H9 (cell line): ENCODE results near the gene CCDC13. TPM values are rescaled to one million over a fixed set of nuclear protein-coding genes. Genes with fewer than 3 reads are reported as not detected.

Experiments used
- DNase-seq: peaks from one replicate; pipeline ENCODE4 v3.0.0-alpha.2; 2017
- H2AFZ ChIP-seq: one replicate; pipeline ENCODE4 v1.6.1; 2013; ENCODE audit warnings: mild to moderate bottlenecking, low read length, control low read depth, moderate library complexity
- H2AK5ac ChIP-seq: 2 replicates; pipeline ENCODE4 v1.6.1; 2013; ENCODE audit warnings: low read length, control low read depth, mixed read lengths; ENCODE audit not compliant: insufficient read length
- H2BK120ac ChIP-seq: one replicate; pipeline ENCODE4 v1.6.1; 2013; ENCODE audit warnings: low read depth, mild to moderate bottlenecking, low read length, control low read depth, inconsistent platforms; ENCODE audit not compliant: poor library complexity, severe bottlenecking
- H2BK12ac ChIP-seq: 2 replicates; pipeline ENCODE4 v1.6.1; 2013; ENCODE audit warnings: low read length, control low read depth, mixed read lengths, low read depth; ENCODE audit not compliant: insufficient read length
- H2BK15ac ChIP-seq: 2 replicates; pipeline ENCODE4 v1.6.1; 2013; ENCODE audit warnings: low read depth, low read length, control low read depth
- H2BK20ac ChIP-seq: one replicate; pipeline ENCODE4 v1.6.1; 2013; ENCODE audit warnings: low read depth, mild to moderate bottlenecking, low read length, control low read depth, inconsistent platforms; ENCODE audit not compliant: poor library complexity, severe bottlenecking
- H2BK5ac ChIP-seq: 2 replicates; pipeline ENCODE4 v1.6.1; 2013; ENCODE audit warnings: low read length, control low read depth, mixed read lengths; ENCODE audit not compliant: insufficient read length
- H3K14ac ChIP-seq: 2 replicates; pipeline ENCODE4 v1.6.1; 2013; ENCODE audit warnings: low read length, control low read depth; ENCODE audit not compliant: insufficient read depth
- H3K18ac ChIP-seq: 2 replicates; pipeline ENCODE4 v1.6.1; 2013; ENCODE audit warnings: low read depth, mild to moderate bottlenecking, mixed read lengths, low read length, control low read depth; ENCODE audit not compliant: insufficient read length
- H3K23ac ChIP-seq: 2 replicates; pipeline ENCODE4 v1.6.1; 2013; ENCODE audit warnings: low read length, control low read depth, mixed read lengths, low read depth; ENCODE audit not compliant: insufficient read length
- H3K23me2 ChIP-seq: 2 replicates; pipeline ENCODE4 v1.6.1; 2013; ENCODE audit warnings: low read depth, mild to moderate bottlenecking, mixed read lengths, low read length, control low read depth; ENCODE audit not compliant: insufficient read length, poor library complexity, severe bottlenecking
- H3K27ac ChIP-seq: 2 replicates; pipeline ENCODE4 v1.5.1; 2013; ENCODE audit warnings: low read length, control low read depth, mixed read lengths, low read depth; ENCODE audit not compliant: insufficient read length
- H3K27me3 ChIP-seq: 2 replicates; pipeline ENCODE4 v1.6.1; 2013; ENCODE audit warnings: low read length, control low read depth, inconsistent platforms; ENCODE audit not compliant: insufficient read depth
- H3K4ac ChIP-seq: 2 replicates; pipeline ENCODE4 v1.6.1; 2013; ENCODE audit warnings: low read depth, mild to moderate bottlenecking, control low read depth, inconsistent platforms, low read length, moderate library complexity
- H3K4me1 ChIP-seq: 2 replicates; pipeline ENCODE4 v1.6.1; 2013; ENCODE audit warnings: low read length, control low read depth, inconsistent platforms; ENCODE audit not compliant: insufficient read depth
- H3K4me2 ChIP-seq: 2 replicates; pipeline ENCODE4 v1.6.1; 2013; ENCODE audit warnings: low read length, control low read depth, mixed read lengths; ENCODE audit not compliant: insufficient read length, insufficient read depth
- H3K56ac ChIP-seq: 2 replicates; pipeline ENCODE4 v1.6.1; 2013; ENCODE audit warnings: low read depth, mild to moderate bottlenecking, mixed read lengths, low read length, control low read depth; ENCODE audit not compliant: insufficient read length
- H3K79me1 ChIP-seq: 2 replicates; pipeline ENCODE4 v1.6.1; 2013; ENCODE audit warnings: low read depth, mild to moderate bottlenecking, moderate library complexity, low read length, control low read depth, inconsistent platforms; ENCODE audit not compliant: insufficient read depth, poor library complexity, severe bottlenecking
- H3K79me2 ChIP-seq: 2 replicates; pipeline ENCODE4 v1.6.1; 2013; ENCODE audit warnings: low read length, control low read depth, inconsistent platforms; ENCODE audit not compliant: insufficient read depth
- H3K9ac ChIP-seq: 2 replicates; pipeline ENCODE4 v1.6.1; 2013; ENCODE audit warnings: low read length, control low read depth, mixed read lengths; ENCODE audit not compliant: insufficient read length; ENCODE audit errors: extremely low read depth
- H3K9me3 ChIP-seq: one replicate; pipeline ENCODE4 v1.6.1; 2013; ENCODE audit warnings: low read depth, low read length, inconsistent platforms; ENCODE audit not compliant: control insufficient read depth
- H3T11ph ChIP-seq: one replicate; pipeline ENCODE4 v1.6.1; 2013; ENCODE audit warnings: mild to moderate bottlenecking, low read length, control low read depth, inconsistent platforms
- H4K20me1 ChIP-seq: one replicate; pipeline ENCODE4 v1.6.1; 2013; ENCODE audit not compliant: control insufficient read depth, insufficient read length, insufficient read depth
- H4K5ac ChIP-seq: 2 replicates; pipeline ENCODE4 v1.6.1; 2013; ENCODE audit warnings: low read depth, mild to moderate bottlenecking, mixed read lengths, low read length, control low read depth; ENCODE audit not compliant: insufficient read length
- H4K8ac ChIP-seq: replicated peaks from 2 replicates; pipeline ENCODE4 v1.6.1; 2013; ENCODE audit warnings: low read length, control low read depth, mixed read lengths, low read depth; ENCODE audit not compliant: insufficient read length
- H4K91ac ChIP-seq: 2 replicates; pipeline ENCODE4 v1.6.1; 2013; ENCODE audit warnings: low read depth, mild to moderate bottlenecking, moderate library complexity, mixed read lengths, low read length, control low read depth; ENCODE audit not compliant: insufficient read length
- H3K27ac Mint-ChIP-seq, 3 experiments: 2 replicates in 2 of 3; 3 replicates in 1 of 3; pipeline ENCODE4 v1.8.0; 2020 to 2021; ENCODE audit warnings: mixed read lengths in 3 of 3, mild to moderate bottlenecking in 1 of 3, moderate library complexity in 1 of 3
- H3K27me3 Mint-ChIP-seq: 2 replicates; pipeline ENCODE4 v1.8.0; 2021; ENCODE audit warnings: low read depth, mild to moderate bottlenecking, moderate library complexity, mixed read lengths
- H3K36me3 Mint-ChIP-seq, 3 experiments: 2 replicates in 2 of 3; 3 replicates in 1 of 3; pipeline ENCODE4 v1.8.0; 2020 to 2021; ENCODE audit warnings: low read depth in 3 of 3, mixed read lengths in 3 of 3; ENCODE audit not compliant: insufficient read depth in 1 of 3
- H3K4me1 Mint-ChIP-seq, 2 experiments: 2 replicates each; pipeline ENCODE4 v1.8.0; 2020; ENCODE audit warnings: mixed read lengths in 2 of 2
- H3K4me3 Mint-ChIP-seq, 2 experiments: 2 replicates in 1 of 2; 3 replicates in 1 of 2; pipeline ENCODE4 v1.8.0; 2020 to 2021; ENCODE audit warnings: mild to moderate bottlenecking in 2 of 2, mixed read lengths in 2 of 2, moderate library complexity in 1 of 2
- H3K9me3 Mint-ChIP-seq, 2 experiments: 2 replicates in 1 of 2; 3 replicates in 1 of 2; pipeline ENCODE4 v1.8.0; 2020; ENCODE audit warnings: mild to moderate bottlenecking in 2 of 2, mixed read lengths in 2 of 2, moderate library complexity in 1 of 2
- CTCF ChIP-seq: fragments of 200-600 bp; sonication (generic); conservative IDR thresholded peaks from 3 replicates; pipeline ENCODE4 v1.8.0; 2021; ENCODE audit warnings: antibody characterized with exemption, mild to moderate bottlenecking
- WGBS: extraction: QIAGEN DNeasy Blood & Tissue Kit; methylation state at CpG from one replicate; pipeline ENCODE4 v1.1.7; 2013; ENCODE audit warnings: missing lambda C conversion rate, low lambda C conversion rate, mixed read lengths; ENCODE audit not compliant: insufficient read length; ENCODE audit errors: extremely low coverage; 5-methylcytosine and 5-hydroxymethylcytosine counted together
- total RNA-seq: library from RNA; stranded (reverse); gene quantifications from 2 replicates; pipeline ENCODE4 v1.2.1, GENCODE V29; 2021

CCDC13 gene
- total RNA-seq, 1 experiment from 2014 or later, result not detected

DNA sequence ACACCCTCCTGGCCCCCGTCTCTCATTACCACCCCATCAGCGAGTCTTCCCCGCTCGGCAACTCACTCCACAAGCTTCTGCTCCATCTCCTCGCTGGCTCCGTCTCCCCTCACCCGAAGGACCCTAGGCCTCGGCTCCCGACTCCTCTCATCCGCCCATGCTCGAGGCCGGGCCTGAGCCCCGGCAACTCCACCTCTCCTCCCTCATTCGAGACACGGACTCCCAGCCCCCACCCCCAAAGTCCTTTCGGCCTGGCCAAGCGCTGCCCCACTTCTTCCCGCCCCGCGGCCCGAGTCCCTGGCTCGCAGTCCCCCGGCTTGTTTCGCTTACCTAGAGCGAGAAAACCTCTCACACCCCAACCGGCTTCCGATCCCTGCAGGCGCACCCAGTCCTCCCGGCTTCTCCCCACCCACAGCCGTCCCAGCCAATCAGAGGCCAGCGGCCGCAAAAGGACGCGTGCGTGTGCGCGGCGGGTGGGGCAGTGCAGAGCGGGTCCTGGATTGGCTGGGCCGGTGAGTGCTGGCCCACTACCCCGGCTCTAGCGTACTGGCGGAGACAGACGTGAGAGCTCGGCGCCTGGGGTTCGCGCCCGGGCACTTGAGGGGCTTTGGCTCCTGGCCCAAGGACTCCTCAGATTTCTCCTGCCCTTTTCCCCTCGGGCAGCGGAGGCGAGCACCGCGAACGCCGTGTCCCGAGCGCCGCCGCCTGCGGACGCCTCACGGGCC, 31.2 kb upstream of the CCDC13 start, which contains the start of gene HIGD1A:
Gene HIGD1A (minus strand): TSS at position 385 of the 725 bp plus-strand sequence. CDS start 10,237 bp downstream, outside the sequence.
- no peak within 1 kb of the TSS for H2BK5ac ChIP-seq
- H3K18ac ChIP-seq, result peak within 1 kb of the TSS; percentile 88
- H3K79me2 ChIP-seq, result peaks cover 13% of the 10 kb centered on the region; the same call in 1 of the 2 replicates
- H2AFZ ChIP-seq, result no peak within 1 kb of the TSS
- no peak within 1 kb of the TSS for H3K23ac ChIP-seq
- no peak within 1 kb of the TSS for H2BK120ac ChIP-seq
- peak within 1 kb of the TSS; percentile 87 for H3K14ac ChIP-seq
- Mint-ChIP-seq H3K9me3 (no peaks in the 10 kb centered on the region), H3K27ac (peak within 1 kb of the TSS; percentile 96 to 98 (median 96)), H3K4me3 (peak within 1 kb of the TSS; percentile 94 to 96), H3K36me3 (peaks cover 4 to 8% (median 5%) of the 10 kb centered on the region in 3 experiments; a peak in 6 of 7 replicates), H3K4me1 (peaks cover 50 to 53% of the 10 kb centered on the region in 2 experiments), H3K27me3 (peaks cover 22% of the 10 kb centered on the region)
- peak within 1 kb of the TSS; percentile 90 for H3K4me2 ChIP-seq
- H4K8ac ChIP-seq, result peak within 1 kb of the TSS; percentile 20
- H3K27ac ChIP-seq, result no peak within 1 kb of the TSS
- peaks cover 4% of the 10 kb centered on the region; the same call in 1 of the 2 replicates for H3K27me3 ChIP-seq
- H3K9me3 ChIP-seq, result no peaks in the 10 kb centered on the region
- WGBS, result no CpG with 5 or more reads among the region's 63 CpGs
- H3K9ac ChIP-seq, result peak within 1 kb of the TSS; percentile 90
- no peak within 1 kb of the TSS for H3K56ac ChIP-seq
- no peak within 1 kb of the TSS for H3T11ph ChIP-seq
- no peaks in the 10 kb centered on the region for H4K20me1 ChIP-seq
- H2BK15ac ChIP-seq, result no peak within 1 kb of the TSS
- H2BK20ac ChIP-seq, result no peak within 1 kb of the TSS
- H4K5ac ChIP-seq, result peak within 1 kb of the TSS; percentile 38
- H2BK12ac ChIP-seq, result peak within 1 kb of the TSS; percentile 5
- H3K4me1 ChIP-seq, result peaks cover 2% of the 10 kb centered on the region
- H2AK5ac ChIP-seq, result no peak within 1 kb of the TSS
- H4K91ac ChIP-seq, result peak within 1 kb of the TSS; percentile 24
- no peak for TF ChIP-seq CTCF
- H3K23me2 ChIP-seq, result peaks cover 10% of the 10 kb centered on the region
- H3K79me1 ChIP-seq, result peaks cover 2% of the 10 kb centered on the region
- H3K4ac ChIP-seq, result peak within 1 kb of the TSS; percentile 31; the same call in 1 of the 2 replicates
- DNase-seq, result peak; percentile 97
